AG04450 (cell line): Measurements from ENCODE around the gene SLC22A23. TPM values are rescaled to one million over a fixed set of nuclear protein-coding genes. Genes with fewer than 3 reads are reported as not detected.
A peak's percentile ranks its signal among the peaks of the same experiment; 100 is the strongest.

Experiments used
- CTCF ChIA-PET: fragments of 300-600, 350-600 bp; formaldehyde crosslinking; extraction: SDS; loops from one replicate; lab custom pipeline; 2022; ENCODE audit warnings: antibody characterized with exemption, inconsistent platforms; lab: Charles Lee
- POLR2A ChIA-PET: fragments of 350-600 bp; formaldehyde crosslinking; extraction: SDS; loops from one replicate; lab custom pipeline; 2021; ENCODE audit warnings: antibody characterized with exemption, inconsistent platforms; lab: Yijun Ruan, JAX
- DNase-seq: peaks from one replicate; pipeline ENCODE4 v3.0.0-alpha.2; 2011; ENCODE audit warnings: low read depth, low spot score
- H3K27ac ChIP-seq: one replicate; pipeline ENCODE4 v1.5.1; 2012; ENCODE audit warnings: low read depth, low read length, control low read depth
- H3K27me3 ChIP-seq: one replicate; pipeline ENCODE4 v1.6.0; 2012; ENCODE audit warnings: low read length; ENCODE audit not compliant: control insufficient read depth, insufficient read depth
- H3K4me3 ChIP-seq: 2 replicates; pipeline ENCODE4 v1.5.1; 2011; ENCODE audit warnings: mild to moderate bottlenecking, low read depth, low read length, control low read depth
- H3K9me3 ChIP-seq: 2 replicates; pipeline ENCODE4 v1.5.1; 2012; ENCODE audit warnings: low read length; ENCODE audit not compliant: control insufficient read depth, insufficient read depth
- CTCF ChIP-seq: IDR thresholded peaks from 2 replicates; pipeline ENCODE4 v1.5.1; 2011; ENCODE audit warnings: low read depth, low read length, control low read depth, inconsistent platforms
- polyA plus RNA-seq: library from polyadenylated mRNA; depleted of rRNA; stranded (reverse); fragments of >200 nt; gene quantifications from 2 replicates; pipeline ENCODE4 v1.2.3, GENCODE V29; 2011

SLC22A23 gene
- polyA plus RNA-seq, 1 experiment: not detected

GRCh38 chr6:3260296-3260695, 196.6 kb downstream of the SLC22A23 start:
- Histone ChIP-seq H3K9me3 (no peaks in the 10 kb centered on the region), H3K4me3 (0 out of 2 replicates have a peak overlapping the region, but pooled peaks have one; percentile 10), H3K27ac (no peak overlapping the region), H3K27me3 (peaks cover 11% of the 10 kb centered on the region)
- TF ChIP-seq CTCF: no peak
- DNase-seq: no peak
- ChIA-PET POLR2A (interaction anchor here (0.7 to 2.3 kb wide), 3 partner anchors 103 to 474 kb away, joined by 3 to 13 read pairs (median 9); partner anchors contain the start of genes BPHL and TUBB2A), CTCF (interaction anchor here (0.5 to 3.6 kb wide), 4 partner anchors 9 to 718 kb away, joined by 3 to 19 read pairs (median 3); no protein-coding TSS in a partner anchor)

- CTCF ChIA-PET: interaction anchor here (0.5 to 3.6 kb wide), 2 partner anchors 9 to 739 kb away, joined by 6 to 19 read pairs; no protein-coding TSS in a partner anchor
- peak overlapping the region; percentile 98 for H3K4me3 ChIP-seq
- H3K9me3 ChIP-seq: no peaks in the 10 kb centered on the region
- peak overlapping the region; percentile 47 for H3K27ac ChIP-seq
- POLR2A ChIA-PET: interaction anchor here (1.8 to 2.3 kb wide), 2 partner anchors 12 to 102 kb away, joined by 5 to 13 read pairs; partner anchors contain the start of gene TUBB2A
- peaks cover 15% of the 10 kb centered on the region for H3K27me3 ChIP-seq
- DNase-seq: no peak
- TF ChIP-seq CTCF: no peak
These were observed 197.3 kb downstream of the SLC22A23 start for GRCh38 chr6:3259491-3259958.

GRCh38 chr6:3258720-3259490, 197.9 kb downstream of the SLC22A23 start, which contains the start of gene PSMG4:
Gene PSMG4 (plus strand): TSS chr6:3258947. CDS start chr6:3259023, 76 bp downstream.
- Histone ChIP-seq H3K4me3 (peak within 1 kb of the TSS; percentile 98), H3K9me3 (no peaks in the 10 kb centered on the region), H3K27ac (peak within 1 kb of the TSS; percentile 47), H3K27me3 (peaks cover 15% of the 10 kb centered on the region)
- ChIA-PET CTCF (interaction anchor here (3.6 kb wide), 1 partner anchor 8 kb away, joined by 19 read pairs; no protein-coding TSS in a partner anchor), POLR2A (interaction anchor here (0.6 to 2.3 kb wide), 3 partner anchors 12 to 731 kb away, joined by 4 to 13 read pairs (median 5); partner anchors contain the start of gene TUBB2A)
- no peak for TF ChIP-seq CTCF
- peak; percentile 65 for DNase-seq

- Histone ChIP-seq H3K27me3 (peaks cover 15% of the 10 kb centered on the region), H3K9me3 (peaks cover 4% of the 10 kb centered on the region; the same call in 1 of the 2 replicates), H3K4me3 (peak overlapping the region; percentile 98), H3K27ac (no peak overlapping the region)
- no peak for DNase-seq
- CTCF ChIA-PET: interaction anchor here (1.3 kb wide), 1 partner anchor 101 kb away, joined by 3 read pairs; the partner anchor contains the start of gene TUBB2A
- no peak for TF ChIP-seq CTCF
- POLR2A ChIA-PET: interaction anchor here (0.6 to 2.3 kb wide), 3 partner anchors 11 to 732 kb away, joined by 4 to 13 read pairs (median 5); partner anchors contain the start of gene TUBB2A
These were observed 198.6 kb downstream of the SLC22A23 start for GRCh38 chr6:3258201-3258600.
